PC-3 (cell line): ENCODE results near the gene ZFP36L2. TPM values are rescaled to one million over a fixed set of nuclear protein-coding genes. Genes with fewer than 3 reads are reported as not detected.

Source experiments
- ATAC-seq: fragments of 200-7000 bp; cut with Tn5 transposase; 2 replicates; pipeline ENCODE4 v1.9.1; 2020; ENCODE audit warnings: mild to moderate bottlenecking, moderate library complexity
- BruUV-seq: library from RNA; stranded (reverse); fragments of 400-500 nt; replicated peaks from 2 replicates; lab custom pipeline; 2021; lab: Mats Ljungman, UMichigan
- CTCF ChIA-PET: fragments of 300-600 bp; sonication (Branson Sonifier 250); formaldehyde crosslinking; loops from one replicate; lab custom pipeline; 2022; ENCODE audit warnings: antibody characterized with exemption; lab: Charles Lee
- POLR2A ChIA-PET: fragments of 300-600 bp; sonication (Branson Sonifier 250); formaldehyde crosslinking; loops from one replicate; lab custom pipeline; 2022; ENCODE audit warnings: antibody characterized with exemption; ENCODE audit not compliant: unreplicated experiment; lab: Charles Lee
- DNase-seq: peaks from one replicate; pipeline ENCODE4 v3.0.0-alpha.2; 2015
- H2AFZ ChIP-seq: fragments of 300-600 bp; sonication (generic); 2 replicates; pipeline ENCODE4 v1.6.0; 2016; ENCODE audit warnings: antibody characterized with exemption, low read length
- H3F3A ChIP-seq: fragments of 300-600 bp; sonication (generic); one replicate; pipeline ENCODE4 v1.6.0; 2017; ENCODE audit warnings: antibody characterized with exemption, low read length, control low read depth, mild to moderate bottlenecking; ENCODE audit not compliant: unreplicated experiment
- H3K27ac ChIP-seq: fragments of 300-600 bp; sonication (generic); 2 replicates; pipeline ENCODE4 v1.5.1; 2016; ENCODE audit warnings: mild to moderate bottlenecking, low read length
- H3K27me3 ChIP-seq: fragments of 300-600 bp; sonication (generic); 2 replicates; pipeline ENCODE4 v1.6.1; 2016; ENCODE audit warnings: low read length, mixed read lengths
- H3K36me3 ChIP-seq: fragments of 300-600 bp; sonication (generic); 2 replicates; pipeline ENCODE4 v1.6.1; 2016; ENCODE audit warnings: low read depth, mixed run types, low read length, mixed read lengths
- H3K4me1 ChIP-seq: fragments of 300-600 bp; sonication (generic); 2 replicates; pipeline ENCODE4 v1.5.1; 2016; ENCODE audit warnings: low read length; ENCODE audit not compliant: insufficient read depth
- H3K4me2 ChIP-seq: fragments of 300-600 bp; sonication (generic); 2 replicates; pipeline ENCODE4 v1.6.0; 2016; ENCODE audit warnings: low read length
- H3K4me3 ChIP-seq: fragments of 300-600 bp; sonication (generic); 2 replicates; pipeline ENCODE4 v1.5.1; 2016; ENCODE audit warnings: mild to moderate bottlenecking, low read length, mixed read lengths
- H3K79me2 ChIP-seq: fragments of 300-600 bp; sonication (generic); 2 replicates; pipeline ENCODE4 v1.6.1; 2017; ENCODE audit warnings: low read length, mixed read lengths
- H3K9ac ChIP-seq: fragments of 300-600 bp; sonication (generic); 2 replicates; pipeline ENCODE4 v1.6.0; 2016; ENCODE audit warnings: mild to moderate bottlenecking, low read length
- H3K9me2 ChIP-seq: fragments of 300-600 bp; sonication (generic); replicated peaks from 2 replicates; pipeline ENCODE4 v1.6.1; 2016; ENCODE audit warnings: mixed run types, low read length, mixed read lengths
- H3K9me3 ChIP-seq: fragments of 300-600 bp; sonication (generic); 2 replicates; pipeline ENCODE4 v1.6.1; 2016; ENCODE audit warnings: low read length, mixed read lengths
- H4K20me1 ChIP-seq: fragments of 300-600 bp; sonication (generic); 2 replicates; pipeline ENCODE4 v1.6.1; 2016; ENCODE audit warnings: low read length, mixed read lengths
- CTCF ChIP-seq: fragments of 300-600 bp; sonication (generic); conservative IDR thresholded peaks from 2 replicates; pipeline ENCODE4 v1.5.1; 2017; ENCODE audit warnings: antibody characterized with exemption, low read depth, mild to moderate bottlenecking, low read length
- EZH2 ChIP-seq: fragments of 300-600 bp; sonication (generic); IDR thresholded peaks from one replicate; pipeline ENCODE4 v1.6.1; 2017; ENCODE audit warnings: antibody characterized with exemption, mild to moderate bottlenecking, low read length; ENCODE audit not compliant: unreplicated experiment
- EZH2phosphoT487 ChIP-seq: fragments of 300-600 bp; sonication (generic); IDR thresholded peaks from 2 replicates; pipeline ENCODE4 v1.6.1; 2018; ENCODE audit warnings: mild to moderate bottlenecking, antibody characterized with exemption, low read length, borderline replicate concordance
- intact Hi-C: fragments of 100-400 bp; cut with micrococcal nuclease; formaldehyde crosslinking; loops from 2 replicates; pipeline ENCODE4 v1.9.0; 2023
- total RNA-seq: library from RNA; depleted of rRNA; stranded (reverse); fragments of >200 nt; gene quantifications from 2 replicates; pipeline ENCODE4 v1.2.3, GENCODE V29; 2014

ZFP36L2 gene
- total RNA-seq, 1 experiment from 2014 or later, result 14.8 TPM

- no peaks in the 10 kb centered on the region for H3K9me3 ChIP-seq
- no peak overlapping the region for H2AFZ ChIP-seq
- no peaks in the 10 kb centered on the region for H3K27me3 ChIP-seq
- no peaks in the 10 kb centered on the region for H3K36me3 ChIP-seq
- DNase-seq (no peak), ATAC-seq (no peak)
- H3K4me1 ChIP-seq, result peaks cover 15% of the 10 kb centered on the region
- no peak overlapping the region for H3K4me2 ChIP-seq
- no peaks in the 10 kb centered on the region for H3F3A ChIP-seq
- H3K4me3 ChIP-seq, result no peak overlapping the region
- no peak overlapping the region for H3K27ac ChIP-seq
- no peaks in the 10 kb centered on the region for H3K9me2 ChIP-seq
- ChIA-PET CTCF (no interaction called here), POLR2A (no interaction called here)
- no TSS peak for BruUV-seq
- TF ChIP-seq EZH2phosphoT487 (no peak), EZH2 (no peak), CTCF (no peak)
- no peak overlapping the region for H3K9ac ChIP-seq
- no peaks in the 10 kb centered on the region for H4K20me1 ChIP-seq
- intact Hi-C loops, result no loop called here
- H3K79me2 ChIP-seq, result no peaks in the 10 kb centered on the region
Measured at GRCh38 chr2:43188561-43189386, 37.6 kb downstream of the ZFP36L2 start.

- DNase-seq (no peak), ATAC-seq (no peak)
- no peaks in the 10 kb centered on the region for H4K20me1 ChIP-seq
- TF ChIP-seq EZH2 (no peak), EZH2phosphoT487 (no peak), CTCF (no peak)
- no peak overlapping the region for H2AFZ ChIP-seq
- CTCF ChIA-PET, result no interaction called here
- H3K4me2 ChIP-seq, result no peak overlapping the region
- H3K9me2 ChIP-seq, result no peaks in the 10 kb centered on the region
- no peaks in the 10 kb centered on the region for H3K27me3 ChIP-seq
- intact Hi-C loops, result no loop called here
- H3K9me3 ChIP-seq, result no peaks in the 10 kb centered on the region
- no TSS peak for BruUV-seq
- POLR2A ChIA-PET, result no interaction called here
- H3K4me3 ChIP-seq, result no peak overlapping the region
- no peaks in the 10 kb centered on the region for H3K36me3 ChIP-seq
- peaks cover 17% of the 10 kb centered on the region for H3K4me1 ChIP-seq
- no peaks in the 10 kb centered on the region for H3K79me2 ChIP-seq
- H3F3A ChIP-seq, result no peaks in the 10 kb centered on the region
- no peak overlapping the region for H3K27ac ChIP-seq
- no peak overlapping the region for H3K9ac ChIP-seq
Measured at GRCh38 chr2:43186679-43187374, 39.6 kb downstream of the ZFP36L2 start.

- Histone ChIP-seq H3K79me2 (no peaks in the 10 kb centered on the region), H2AFZ (no peak overlapping the region), H3K4me3 (no peak overlapping the region), H3K27me3 (no peaks in the 10 kb centered on the region), H3K9me3 (no peaks in the 10 kb centered on the region), H4K20me1 (no peaks in the 10 kb centered on the region), H3K9me2 (no peaks in the 10 kb centered on the region), H3K36me3 (no peaks in the 10 kb centered on the region), H3K4me2 (no peak overlapping the region), H3K4me1 (peaks cover 20% of the 10 kb centered on the region), H3K27ac (no peak overlapping the region), H3F3A (no peaks in the 10 kb centered on the region), H3K9ac (no peak overlapping the region)
- TF ChIP-seq EZH2 (no peak), EZH2phosphoT487 (no peak), CTCF (no peak)
- ChIA-PET POLR2A (no interaction called here), CTCF (no interaction called here)
- intact Hi-C loops, result no loop called here
- ATAC-seq (no peak), DNase-seq (no peak)
- BruUV-seq, result no TSS peak
Measured at GRCh38 chr2:43186321-43186678, 40.1 kb downstream of the ZFP36L2 start.
